Choroid plexus epithelial cell (primary cell): ENCODE data around the gene ANKRD18B.
"Not testable (repeated sequence)": the region's sequence is repeated elsewhere in the genome, so short reads cannot be mapped to it uniquely, and the experiment has no call there.

ENCODE experiments used
- DNase-seq: peaks from one replicate; pipeline ENCODE4 v3.0.0-alpha.2; 2010; ENCODE audit warnings: low read depth
- H3K4me3 ChIP-seq: 2 replicates; pipeline ENCODE4 v1.5.1; 2011; ENCODE audit warnings: low read depth, mild to moderate bottlenecking, control low read depth, low read length, moderate library complexity
- TF ChIP-seq, protein P1 (sequence below): conservative IDR thresholded peaks from 2 replicates; pipeline ENCODE4 v1.5.1; 2011; ENCODE audit warnings: low read depth, mild to moderate bottlenecking, control low read depth, inconsistent platforms, low read length, moderate library complexity

ANKRD18B gene

GRCh38 chr9:33524306-33524947 is 376 bp downstream of the ANKRD18B start:
- peak overlapping the region; percentile 53 for H3K4me3 ChIP-seq
- TF ChIP-seq, protein P1, sequence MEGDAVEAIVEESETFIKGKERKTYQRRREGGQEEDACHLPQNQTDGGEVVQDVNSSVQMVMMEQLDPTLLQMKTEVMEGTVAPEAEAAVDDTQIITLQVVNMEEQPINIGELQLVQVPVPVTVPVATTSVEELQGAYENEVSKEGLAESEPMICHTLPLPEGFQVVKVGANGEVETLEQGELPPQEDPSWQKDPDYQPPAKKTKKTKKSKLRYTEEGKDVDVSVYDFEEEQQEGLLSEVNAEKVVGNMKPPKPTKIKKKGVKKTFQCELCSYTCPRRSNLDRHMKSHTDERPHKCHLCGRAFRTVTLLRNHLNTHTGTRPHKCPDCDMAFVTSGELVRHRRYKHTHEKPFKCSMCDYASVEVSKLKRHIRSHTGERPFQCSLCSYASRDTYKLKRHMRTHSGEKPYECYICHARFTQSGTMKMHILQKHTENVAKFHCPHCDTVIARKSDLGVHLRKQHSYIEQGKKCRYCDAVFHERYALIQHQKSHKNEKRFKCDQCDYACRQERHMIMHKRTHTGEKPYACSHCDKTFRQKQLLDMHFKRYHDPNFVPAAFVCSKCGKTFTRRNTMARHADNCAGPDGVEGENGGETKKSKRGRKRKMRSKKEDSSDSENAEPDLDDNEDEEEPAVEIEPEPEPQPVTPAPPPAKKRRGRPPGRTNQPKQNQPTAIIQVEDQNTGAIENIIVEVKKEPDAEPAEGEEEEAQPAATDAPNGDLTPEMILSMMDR: no peak
- no peak for DNase-seq

DNA sequence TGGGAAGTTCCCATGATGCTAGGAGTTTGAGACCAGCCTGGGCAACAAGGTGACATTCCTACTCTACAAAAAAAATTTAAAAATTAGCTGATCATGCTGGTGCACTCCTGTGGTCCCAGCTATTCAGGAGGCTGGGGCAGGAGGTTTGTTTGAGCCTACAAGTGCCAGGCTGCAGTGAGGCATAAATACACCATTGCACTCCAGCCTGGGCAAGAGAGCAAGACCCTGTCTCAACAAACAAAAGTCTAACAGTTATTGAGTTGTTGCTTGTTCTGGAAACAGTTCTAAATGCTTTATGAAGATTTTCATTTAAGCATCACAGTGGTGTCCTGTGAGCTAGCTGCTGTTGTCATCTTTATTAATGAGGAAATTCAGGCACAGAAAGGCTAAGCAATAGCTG is 4.0 kb downstream of the ANKRD18B start:
- DNase-seq: not testable (repeated sequence)

DNA sequence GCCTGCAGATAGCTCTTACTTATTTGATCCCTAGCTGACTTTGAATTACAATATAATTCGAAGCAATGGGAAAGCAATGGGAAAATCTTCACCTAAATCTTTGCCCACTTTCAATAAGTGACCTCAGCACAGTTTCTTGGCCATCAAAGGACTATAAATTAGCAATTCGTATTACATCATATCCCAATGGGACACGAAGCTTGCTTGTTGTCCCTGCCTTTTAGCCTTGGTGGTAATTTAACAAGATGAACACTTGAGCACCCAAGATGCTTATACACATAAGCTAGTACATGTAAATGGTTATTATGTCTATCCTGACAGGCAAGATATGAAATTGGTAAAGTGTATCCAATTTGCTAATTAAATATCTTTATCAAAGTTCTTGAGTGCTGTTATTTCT is 9.9 kb downstream of the ANKRD18B start:
- H3K4me3 ChIP-seq, DNase-seq: not testable (repeated sequence)

More for the DNA sequence above, 4.0 kb downstream of the ANKRD18B start:
- not testable (repeated sequence) for H3K4me3 ChIP-seq

GRCh38 chr9:33535541-33535940 is 11.5 kb downstream of the ANKRD18B start:
- no peak overlapping the region for H3K4me3 ChIP-seq
- DNase-seq: no peak
- TF ChIP-seq, protein P1: no peak

DNA sequence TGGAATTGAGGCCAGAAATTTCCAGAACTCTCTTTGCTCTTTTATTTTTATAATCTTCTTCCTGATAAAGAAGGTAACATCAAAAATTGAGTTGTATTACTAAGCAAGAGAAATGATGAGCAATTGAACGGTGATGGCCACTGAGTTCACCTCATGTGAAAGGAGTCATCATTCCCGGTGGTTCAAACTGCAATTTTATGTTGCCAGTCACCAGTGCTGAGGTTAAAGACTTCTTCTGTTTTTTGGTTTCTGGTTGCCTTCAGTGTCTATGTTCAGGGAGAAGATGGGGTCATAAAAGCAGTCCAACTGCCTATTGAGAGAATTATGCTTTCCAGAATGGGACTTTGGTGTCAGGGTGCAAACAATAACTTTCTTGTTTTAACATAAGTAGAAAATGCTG is 19.4 kb downstream of the ANKRD18B start:
- DNase-seq, H3K4me3 ChIP-seq: not testable (repeated sequence)

- DNase-seq, H3K4me3 ChIP-seq: not testable (repeated sequence)
Observed at GRCh38 chr9:33545715-33546114, 21.7 kb downstream of the ANKRD18B start.

DNA sequence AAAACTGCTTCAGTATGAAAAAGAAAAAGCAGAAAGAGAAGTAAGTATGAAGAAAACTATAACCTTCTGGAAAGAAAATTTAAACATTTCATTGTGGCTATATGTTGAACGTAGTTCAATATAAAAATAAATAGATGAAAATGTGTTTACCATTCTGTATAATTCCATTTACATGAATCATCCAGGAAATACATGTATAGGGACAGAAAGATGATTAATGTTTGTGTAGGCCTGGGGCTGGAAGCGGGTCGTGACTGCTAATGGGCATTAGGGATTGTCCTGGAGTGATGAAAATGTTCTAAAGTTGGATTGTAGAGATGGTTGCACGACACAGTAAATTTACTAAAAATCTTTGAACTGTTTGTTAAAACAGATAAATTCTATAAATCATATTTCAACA is 24.8 kb downstream of the ANKRD18B start:
- DNase-seq, H3K4me3 ChIP-seq: not testable (repeated sequence)

DNA sequence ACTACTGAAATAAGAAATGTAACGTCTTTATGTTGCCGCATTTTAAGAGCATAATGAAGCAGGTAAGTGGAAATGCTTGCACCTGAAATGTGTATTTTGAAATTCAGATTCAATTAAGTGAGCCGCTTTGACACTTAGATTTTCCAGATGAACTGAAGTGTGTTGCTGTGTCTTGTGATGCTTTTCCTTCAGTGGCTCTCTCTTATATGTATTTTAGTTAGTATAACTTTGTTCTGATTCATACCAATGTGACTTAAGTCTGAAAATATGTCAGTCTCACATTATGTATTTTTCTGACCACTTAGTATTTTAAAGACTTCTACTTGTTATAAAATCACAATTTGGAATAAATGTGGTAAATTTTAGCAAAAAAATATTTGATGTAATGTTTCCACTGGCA is 25.4 kb downstream of the ANKRD18B start:
- H3K4me3 ChIP-seq: not testable (repeated sequence)
- peak; percentile 28 for DNase-seq

DNA sequence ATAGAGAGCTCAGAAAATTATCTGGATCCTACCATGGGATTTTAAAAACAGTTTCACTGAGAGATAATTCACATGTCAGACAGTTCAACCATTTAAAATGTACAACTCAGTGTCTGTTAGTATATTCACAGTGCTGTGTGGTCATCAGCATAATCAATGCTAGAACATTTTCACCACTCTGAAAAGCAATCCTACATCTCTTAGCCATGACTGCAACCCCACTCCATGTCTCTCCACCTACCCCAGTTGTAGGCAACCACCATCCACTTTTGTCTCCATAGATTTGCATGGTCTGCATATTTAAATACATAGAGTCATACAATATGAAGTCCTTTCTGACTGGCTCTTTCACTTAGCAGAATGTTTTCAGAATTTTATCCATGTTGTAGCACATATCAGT is 27.1 kb downstream of the ANKRD18B start:
- DNase-seq: not testable (repeated sequence)

DNA sequence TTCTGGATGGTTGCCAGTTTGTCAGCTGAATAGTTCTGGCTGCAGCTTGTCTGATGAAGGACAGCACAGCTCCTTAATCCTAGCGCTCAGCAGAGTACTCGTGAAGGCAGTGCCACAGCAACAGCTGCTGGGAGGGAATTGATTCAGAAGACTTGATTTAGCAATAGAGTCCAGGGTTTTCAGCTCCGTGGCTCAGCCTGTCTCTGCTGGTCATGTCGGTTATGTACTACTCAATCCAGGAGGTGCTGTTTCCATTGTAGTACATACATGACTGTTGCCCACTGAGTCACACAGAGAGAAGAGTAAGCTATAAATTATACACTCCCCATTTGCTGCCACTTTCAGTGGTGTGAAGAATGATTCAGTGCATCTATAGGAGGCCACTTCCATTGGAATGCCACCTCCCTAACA is 28.3 kb downstream of the ANKRD18B start:
- not testable (repeated sequence) for H3K4me3 ChIP-seq
- DNase-seq: peak; percentile 68

More for the DNA sequence above, 27.1 kb downstream of the ANKRD18B start:
- not testable (repeated sequence) for H3K4me3 ChIP-seq

GRCh38 chr9:33560217-33560616 is 36.2 kb downstream of the ANKRD18B start:
- H3K4me3 ChIP-seq: not testable (repeated sequence)
- DNase-seq: peak; percentile 30

- DNase-seq: peak; percentile 52
- not testable (repeated sequence) for H3K4me3 ChIP-seq
Observed at GRCh38 chr9:33562196-33562595, 38.1 kb downstream of the ANKRD18B start.

DNA sequence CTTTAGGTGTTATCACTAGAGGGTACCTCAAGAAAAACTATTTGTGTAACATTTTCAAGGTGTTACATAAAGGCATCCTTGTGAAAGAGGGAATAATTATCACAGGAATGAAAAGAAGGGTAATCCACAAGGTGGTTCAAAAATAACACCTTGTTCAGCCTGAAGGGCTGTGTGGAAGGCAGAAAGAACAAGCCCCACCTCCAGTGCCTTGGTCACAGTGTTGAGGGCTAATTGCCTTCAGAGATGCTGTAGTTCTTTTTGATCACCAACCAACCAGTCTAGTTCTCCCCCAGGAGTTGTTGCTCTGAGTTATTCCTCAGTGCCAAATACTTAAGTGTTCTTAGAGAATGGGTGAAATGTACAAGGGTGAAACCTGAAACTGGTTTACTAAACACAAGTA is 43.7 kb downstream of the ANKRD18B start:
- not testable (repeated sequence) for H3K4me3 ChIP-seq, DNase-seq

GRCh38 chr9:33577786-33578185 is 53.7 kb downstream of the ANKRD18B start:
- not testable (repeated sequence) for H3K4me3 ChIP-seq, DNase-seq

DNA sequence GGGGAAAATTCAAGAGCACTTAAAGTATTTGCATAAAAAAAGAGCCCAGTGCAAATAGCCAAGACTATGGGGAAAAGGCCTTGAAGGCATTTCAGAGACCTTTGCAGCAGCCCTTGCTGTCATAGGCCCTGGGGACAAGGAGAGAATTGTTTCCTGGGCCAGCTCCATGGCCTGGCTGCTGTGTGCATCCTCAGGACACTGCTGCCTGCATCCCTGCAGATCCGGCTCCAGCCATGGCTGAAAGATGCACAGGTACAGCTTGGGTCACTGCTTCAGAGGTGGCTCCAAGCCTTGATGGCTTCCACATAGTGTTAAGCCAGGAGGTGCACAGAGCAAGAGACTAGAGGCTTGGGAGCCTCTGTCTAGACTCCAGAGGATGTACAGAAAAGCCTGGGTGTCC is 55.9 kb downstream of the ANKRD18B start:
- H3K4me3 ChIP-seq, DNase-seq: not testable (repeated sequence)

GRCh38 chr9:33582686-33583085 is 58.6 kb downstream of the ANKRD18B start:
- not testable (repeated sequence) for H3K4me3 ChIP-seq
- DNase-seq: peak; percentile 31

DNA sequence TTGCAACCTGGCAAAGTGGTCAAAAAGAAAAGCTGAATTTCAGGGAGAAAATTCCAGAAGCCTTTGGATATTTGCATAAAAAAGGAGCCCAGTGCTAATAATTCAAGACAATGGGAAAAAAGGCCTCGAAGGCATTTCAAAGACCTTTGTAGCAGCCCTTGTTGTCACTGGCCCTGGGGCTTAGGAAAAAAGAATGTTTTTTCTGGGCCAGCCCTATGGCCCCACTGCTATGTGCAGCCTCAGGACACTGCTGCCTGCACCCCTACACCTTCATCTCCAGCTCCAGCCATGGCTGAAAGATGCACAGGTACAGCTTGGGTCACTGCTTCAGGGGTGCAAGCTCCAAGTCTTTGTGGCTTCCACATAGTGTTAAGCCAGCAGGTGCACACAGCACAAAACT is 62.1 kb downstream of the ANKRD18B start:
- H3K4me3 ChIP-seq, DNase-seq: not testable (repeated sequence)

DNA sequence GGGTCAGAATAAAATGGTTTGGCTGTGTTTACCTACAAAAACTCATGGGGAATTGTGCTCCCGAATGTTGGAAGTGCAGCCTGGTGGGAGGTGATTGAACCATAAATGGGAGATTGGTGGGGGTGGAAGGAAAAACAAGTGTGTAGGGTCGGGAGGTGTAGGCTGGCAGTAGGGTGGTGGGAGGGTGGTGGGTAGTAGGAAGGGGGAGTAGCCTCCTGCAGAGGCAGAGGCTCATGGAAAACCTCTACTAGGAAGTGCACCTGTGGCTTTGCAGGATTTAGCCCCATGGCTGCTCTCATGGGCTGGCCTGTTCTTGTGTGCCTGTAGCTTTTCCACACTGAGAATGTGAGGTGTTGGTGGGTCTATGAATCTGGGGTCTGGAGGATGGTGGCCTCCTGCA is 63.7 kb downstream of the ANKRD18B start:
- not testable (repeated sequence) for H3K4me3 ChIP-seq, DNase-seq
